Stimulated activated CD4-positive, alpha-beta T cell treated with anti-CD3 and anti-CD28 coated beads, Interleukin-12 subunit alpha, Interleukin-12 subunit beta, amount 100 ng/mL, for 24 hours (primary cell): ENCODE measurements around the gene ZCCHC9.

Experiments used
- DNase-seq, 2 experiments: peaks; one replicate each; pipeline ENCODE4 v3.0.0-alpha.2; 2020; ENCODE audit warnings: low read depth in 2 of 2

The ZCCHC9 gene

GRCh38 chr5:81359108-81359507, 57.7 kb downstream of the ZCCHC9 start:
- no peak for DNase-seq

DNA sequence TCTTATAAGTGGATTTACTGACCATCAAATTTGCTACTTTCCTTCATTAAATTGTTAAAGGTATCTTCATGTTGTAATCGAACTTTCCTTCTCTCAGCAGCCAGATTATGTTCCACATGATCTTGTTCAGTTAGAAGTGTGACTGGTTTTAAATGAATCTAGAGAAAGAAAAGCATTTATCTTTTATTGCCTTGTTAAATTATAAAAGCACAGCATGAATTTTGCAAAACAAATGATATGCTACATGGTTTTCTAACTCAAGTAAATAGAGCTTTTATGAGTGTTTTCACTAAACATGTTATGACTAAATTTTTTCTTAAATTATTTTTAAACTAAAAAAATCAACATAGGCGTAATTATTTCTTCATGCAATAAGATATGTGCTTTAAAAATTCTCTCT, 58.5 kb downstream of the ZCCHC9 start:
- DNase-seq, result no peak

DNA sequence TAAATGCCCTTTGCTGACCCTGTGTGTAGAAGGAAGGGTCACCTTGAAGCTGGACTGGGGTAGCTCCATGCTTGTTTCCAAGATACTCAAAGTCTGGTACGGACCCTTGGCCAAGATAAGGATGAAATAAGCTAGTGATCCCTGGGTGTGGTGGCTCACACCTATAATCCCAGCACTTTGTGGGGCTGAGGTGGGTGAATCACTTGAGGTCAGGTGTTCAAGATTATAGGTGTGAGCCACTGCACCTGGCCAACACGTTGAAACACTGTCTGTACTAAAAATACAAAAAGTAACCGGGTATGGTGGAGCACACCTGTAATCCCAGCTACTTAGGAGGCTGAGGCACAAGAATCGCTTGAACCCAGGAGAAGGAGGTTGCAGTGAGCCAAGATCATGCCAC, 59.3 kb downstream of the ZCCHC9 start:
- DNase-seq, result no peak

- DNase-seq, result no peak
These were observed 60.2 kb downstream of the ZCCHC9 start for GRCh38 chr5:81361600-81361999.
